ENCODE results near the gene RNASEH2C.

DNA sequence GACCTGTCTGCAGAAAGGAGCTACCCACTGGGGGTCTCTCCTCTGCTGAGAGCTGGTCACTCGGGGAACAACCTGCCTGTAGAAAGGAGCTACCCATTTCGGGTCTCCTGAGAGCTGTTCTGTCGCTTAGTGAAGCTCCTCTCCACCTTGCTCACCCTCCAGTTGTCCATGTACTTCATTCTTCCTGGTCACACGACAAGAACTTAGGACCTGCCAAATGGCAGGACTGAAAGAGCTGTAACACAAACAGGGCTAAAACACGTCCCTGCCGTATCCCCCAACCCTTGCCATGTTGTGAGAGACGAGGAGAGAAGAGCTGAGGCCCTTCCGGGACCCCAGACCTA is 24.1 kb upstream of the RNASEH2C start:
- TF ChIP-seq MYNN (CRISPR knock-in tag; IDR thresholded peaks at IDR 0.05; ENCODE audit: low read depth) (no peak), FOXC1 (CRISPR knock-in tag; IDR thresholded peaks at IDR 0.05; ENCODE audit: borderline replicate concordance) (no peak), PTBP1 (IDR thresholded peaks at IDR 0.05; ENCODE audit: low read depth, low read length, poor library complexity, severe bottlenecking) (no peak)
